ENCODE data around the gene GABRA5. TPM values are rescaled to one million over a fixed set of nuclear protein-coding genes. Genes with fewer than 3 reads are reported as not detected.

The GABRA5 gene
- total and polyA plus RNA-seq, 2 experiments from 2014 or later = 11.5 to 25.9 TPM

DNA sequence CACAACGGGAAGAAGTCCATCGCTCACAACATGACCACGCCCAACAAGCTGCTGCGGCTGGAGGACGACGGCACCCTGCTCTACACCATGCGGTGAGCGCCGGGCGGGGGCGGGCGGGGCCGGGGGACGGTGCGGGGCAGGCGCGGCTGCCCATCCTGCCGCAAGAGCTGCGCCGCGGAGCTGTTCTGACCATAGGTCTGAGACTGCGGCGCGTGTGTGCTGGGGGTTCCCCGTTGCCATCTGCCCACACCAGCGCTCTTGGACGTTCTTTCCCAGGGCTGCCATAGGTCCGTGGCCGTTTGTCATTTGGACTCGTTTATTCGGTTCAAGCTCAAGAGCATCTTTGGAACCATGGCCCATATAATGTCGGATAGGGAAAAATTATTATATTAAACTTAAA is 16.6 kb downstream of the GABRA5 start (continued):
- TF ChIP-seq REST (IDR thresholded peaks at IDR 0.05; ENCODE audit: unreplicated experiment) (no peak), STAT1 (IDR thresholded peaks at IDR 0.05; ENCODE audit: unreplicated experiment) (no peak)

- no peak overlapping the region for H3K27ac ChIP-seq (ENCODE audit: low read depth)
- no peaks in the 10 kb centered on the region for H3K9me2 ChIP-seq (ENCODE audit: insufficient read depth)
- no peak overlapping the region for H3K4me3 ChIP-seq
- DNase-seq (ENCODE audit: low spot score) (no peak), ATAC-seq (no peak)
- no peaks in the 10 kb centered on the region for H3K36me3 ChIP-seq (ENCODE audit: insufficient read depth)
- peaks cover 22% of the 10 kb centered on the region for H3K36me3 Mint-ChIP-seq (ENCODE audit: low read depth)
- no peaks in the 10 kb centered on the region for H3K27me3 Mint-ChIP-seq (ENCODE audit: insufficient read depth, low read depth, poor library complexity)
- no peaks in the 10 kb centered on the region for H3K9me3 Mint-ChIP-seq
- no peak overlapping the region for H2AFZ ChIP-seq
- H3K27me3 ChIP-seq (ENCODE audit: insufficient read depth) = no peaks in the 10 kb centered on the region
- no peak overlapping the region for H3K4me2 ChIP-seq
- H3K4me1 Mint-ChIP-seq = peaks cover 1% of the 10 kb centered on the region; the same call in 2 of the 3 replicates
- H3K79me2 ChIP-seq (replicated peaks; ENCODE audit: insufficient read depth) = no peaks in the 10 kb centered on the region
- H3K27ac Mint-ChIP-seq = no peak overlapping the region
- no peaks in the 10 kb centered on the region for H3F3A ChIP-seq (replicated peaks; ENCODE audit: low read depth)
- no peaks in the 10 kb centered on the region for H3K4me1 ChIP-seq (ENCODE audit: insufficient read depth)
- TF ChIP-seq EZH2phosphoT487 (IDR thresholded peaks at IDR 0.05; ENCODE audit: unreplicated experiment) (no peak), ETS1 (IDR thresholded peaks at IDR 0.05) (no peak), CREB1 (CRISPR knock-in tag; IDR thresholded peaks at IDR 0.05; ENCODE audit: low read depth) (no peak)
- TF ChIP-seq, protein P1, sequence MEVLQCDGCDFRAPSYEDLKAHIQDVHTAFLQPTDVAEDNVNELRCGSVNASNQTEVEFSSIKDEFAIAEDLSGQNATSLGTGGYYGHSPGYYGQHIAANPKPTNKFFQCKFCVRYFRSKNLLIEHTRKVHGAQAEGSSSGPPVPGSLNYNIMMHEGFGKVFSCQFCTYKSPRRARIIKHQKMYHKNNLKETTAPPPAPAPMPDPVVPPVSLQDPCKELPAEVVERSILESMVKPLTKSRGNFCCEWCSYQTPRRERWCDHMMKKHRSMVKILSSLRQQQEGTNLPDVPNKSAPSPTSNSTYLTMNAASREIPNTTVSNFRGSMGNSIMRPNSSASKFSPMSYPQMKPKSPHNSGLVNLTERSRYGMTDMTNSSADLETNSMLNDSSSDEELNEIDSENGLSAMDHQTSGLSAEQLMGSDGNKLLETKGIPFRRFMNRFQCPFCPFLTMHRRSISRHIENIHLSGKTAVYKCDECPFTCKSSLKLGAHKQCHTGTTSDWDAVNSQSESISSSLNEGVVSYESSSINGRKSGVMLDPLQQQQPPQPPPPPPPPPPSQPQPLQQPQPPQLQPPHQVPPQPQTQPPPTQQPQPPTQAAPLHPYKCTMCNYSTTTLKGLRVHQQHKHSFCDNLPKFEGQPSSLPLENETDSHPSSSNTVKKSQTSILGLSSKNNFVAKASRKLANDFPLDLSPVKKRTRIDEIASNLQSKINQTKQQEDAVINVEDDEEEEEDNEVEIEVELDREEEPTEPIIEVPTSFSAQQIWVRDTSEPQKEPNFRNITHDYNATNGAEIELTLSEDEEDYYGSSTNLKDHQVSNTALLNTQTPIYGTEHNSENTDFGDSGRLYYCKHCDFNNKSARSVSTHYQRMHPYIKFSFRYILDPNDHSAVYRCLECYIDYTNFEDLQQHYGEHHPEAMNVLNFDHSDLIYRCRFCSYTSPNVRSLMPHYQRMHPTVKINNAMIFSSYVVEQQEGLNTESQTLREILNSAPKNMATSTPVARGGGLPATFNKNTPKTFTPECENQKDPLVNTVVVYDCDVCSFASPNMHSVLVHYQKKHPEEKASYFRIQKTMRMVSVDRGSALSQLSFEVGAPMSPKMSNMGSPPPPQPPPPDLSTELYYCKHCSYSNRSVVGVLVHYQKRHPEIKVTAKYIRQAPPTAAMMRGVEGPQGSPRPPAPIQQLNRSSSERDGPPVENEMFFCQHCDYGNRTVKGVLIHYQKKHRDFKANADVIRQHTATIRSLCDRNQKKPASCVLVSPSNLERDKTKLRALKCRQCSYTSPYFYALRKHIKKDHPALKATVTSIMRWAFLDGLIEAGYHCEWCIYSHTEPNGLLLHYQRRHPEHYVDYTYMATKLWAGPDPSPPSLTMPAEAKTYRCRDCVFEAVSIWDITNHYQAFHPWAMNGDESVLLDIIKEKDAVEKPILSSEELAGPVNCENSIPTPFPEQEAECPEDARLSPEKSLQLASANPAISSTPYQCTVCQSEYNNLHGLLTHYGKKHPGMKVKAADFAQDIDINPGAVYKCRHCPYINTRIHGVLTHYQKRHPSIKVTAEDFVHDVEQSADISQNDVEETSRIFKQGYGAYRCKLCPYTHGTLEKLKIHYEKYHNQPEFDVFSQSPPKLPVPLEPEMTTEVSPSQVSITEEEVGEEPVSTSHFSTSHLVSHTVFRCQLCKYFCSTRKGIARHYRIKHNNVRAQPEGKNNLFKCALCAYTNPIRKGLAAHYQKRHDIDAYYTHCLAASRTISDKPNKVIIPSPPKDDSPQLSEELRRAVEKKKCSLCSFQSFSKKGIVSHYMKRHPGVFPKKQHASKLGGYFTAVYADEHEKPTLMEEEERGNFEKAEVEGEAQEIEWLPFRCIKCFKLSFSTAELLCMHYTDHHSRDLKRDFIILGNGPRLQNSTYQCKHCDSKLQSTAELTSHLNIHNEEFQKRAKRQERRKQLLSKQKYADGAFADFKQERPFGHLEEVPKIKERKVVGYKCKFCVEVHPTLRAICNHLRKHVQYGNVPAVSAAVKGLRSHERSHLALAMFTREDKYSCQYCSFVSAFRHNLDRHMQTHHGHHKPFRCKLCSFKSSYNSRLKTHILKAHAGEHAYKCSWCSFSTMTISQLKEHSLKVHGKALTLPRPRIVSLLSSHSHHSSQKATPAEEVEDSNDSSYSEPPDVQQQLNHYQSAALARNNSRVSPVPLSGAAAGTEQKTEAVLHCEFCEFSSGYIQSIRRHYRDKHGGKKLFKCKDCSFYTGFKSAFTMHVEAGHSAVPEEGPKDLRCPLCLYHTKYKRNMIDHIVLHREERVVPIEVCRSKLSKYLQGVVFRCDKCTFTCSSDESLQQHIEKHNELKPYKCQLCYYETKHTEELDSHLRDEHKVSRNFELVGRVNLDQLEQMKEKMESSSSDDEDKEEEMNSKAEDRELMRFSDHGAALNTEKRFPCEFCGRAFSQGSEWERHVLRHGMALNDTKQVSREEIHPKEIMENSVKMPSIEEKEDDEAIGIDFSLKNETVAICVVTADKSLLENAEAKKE (CRISPR knock-in tag; IDR thresholded peaks at IDR 0.05) = no peak
- no peaks in the 10 kb centered on the region for H4K20me1 ChIP-seq (replicated peaks; ENCODE audit: insufficient read depth)
- H3K4me3 Mint-ChIP-seq = no peak overlapping the region
Measured at GRCh38 chr15:26886566-26886965, 19.7 kb downstream of the GABRA5 start.

All from GM23338 (cell line).